ENCODE results near the gene IL17A.

- no peak for TF ChIP-seq CTCF (IDR thresholded peaks at IDR 0.05)
- no peak for TF ChIP-seq POLR2A (IDR thresholded peaks at IDR 0.05)
Observed at GRCh38 chr6:52139985-52140680, 46.0 kb upstream of the IL17A start.

Data from lower leg skin (tissue), 3 donors.